HK-2 (cell line): ENCODE data around the gene COL8A1.
A peak's percentile ranks its signal among the peaks of the same experiment; 100 is the strongest.
"Not testable (repeated sequence)": the region's sequence is repeated elsewhere in the genome, so short reads cannot be mapped to it uniquely, and the experiment has no call there.

Experiments used
- DNase-seq: peaks from one replicate; pipeline ENCODE4 v3.0.0-alpha.2; 2018; ENCODE audit not compliant: unreplicated experiment

Gene COL8A1

GRCh38 chr3:99708207-99708745, 69.9 kb downstream of the COL8A1 start:
- no peak for DNase-seq

DNA sequence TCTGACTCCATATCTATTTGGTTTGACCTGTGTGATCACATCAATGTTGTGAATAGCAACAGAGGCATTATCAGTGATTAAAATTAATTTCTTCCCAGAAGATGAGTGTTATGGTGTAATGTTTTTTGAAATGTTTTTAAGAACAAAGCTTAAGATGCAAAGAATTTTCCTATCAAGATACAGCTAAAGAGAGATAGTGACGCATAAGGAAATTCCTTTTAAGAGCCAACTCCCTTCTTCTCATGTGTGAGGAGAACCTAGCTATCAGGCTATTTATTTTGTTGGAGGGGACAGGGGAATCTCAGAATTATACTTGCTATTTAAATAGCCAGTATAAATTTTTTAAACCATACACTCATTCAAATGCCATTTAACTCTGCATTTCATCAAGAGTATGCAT, 71.3 kb downstream of the COL8A1 start:
- DNase-seq = no peak

GRCh38 chr3:99710094-99710493, 71.7 kb downstream of the COL8A1 start:
- DNase-seq = no peak

- DNase-seq = no peak
Observed at GRCh38 chr3:99711351-99711750, 73.0 kb downstream of the COL8A1 start.

GRCh38 chr3:99712291-99712954, 74.0 kb downstream of the COL8A1 start:
- DNase-seq = no peak

- no peak for DNase-seq
Observed at GRCh38 chr3:99713440-99713839, 75.0 kb downstream of the COL8A1 start.

- no peak for DNase-seq
Observed at GRCh38 chr3:99714146-99714545, 75.8 kb downstream of the COL8A1 start.

GRCh38 chr3:99714575-99714974, 76.2 kb downstream of the COL8A1 start:
- DNase-seq = no peak

DNA sequence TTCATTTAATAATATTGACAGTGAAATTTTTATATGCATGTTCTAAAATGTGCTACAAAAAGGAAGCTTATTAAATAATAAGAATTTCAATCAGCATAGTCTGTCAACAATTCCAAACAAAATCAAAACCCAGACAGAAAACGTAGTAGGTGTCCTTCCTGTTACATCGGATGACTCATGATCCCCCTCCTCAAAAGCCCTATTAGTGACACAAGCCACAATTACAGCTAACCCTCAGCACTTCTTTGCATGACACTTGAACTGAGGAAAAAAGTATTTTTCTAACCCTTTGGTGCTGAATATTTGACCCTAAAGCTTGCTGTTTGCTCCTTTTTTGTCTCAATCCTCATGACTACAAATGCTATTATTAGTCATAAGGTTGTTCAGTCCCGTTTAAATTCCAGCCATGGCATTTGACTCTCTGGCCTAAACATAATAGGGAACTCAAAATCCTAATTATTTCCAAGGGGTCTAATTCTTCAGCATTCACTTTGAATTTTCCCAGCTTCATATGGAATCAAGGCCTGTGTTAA, 78.1 kb downstream of the COL8A1 start:
- no peak for DNase-seq

DNA sequence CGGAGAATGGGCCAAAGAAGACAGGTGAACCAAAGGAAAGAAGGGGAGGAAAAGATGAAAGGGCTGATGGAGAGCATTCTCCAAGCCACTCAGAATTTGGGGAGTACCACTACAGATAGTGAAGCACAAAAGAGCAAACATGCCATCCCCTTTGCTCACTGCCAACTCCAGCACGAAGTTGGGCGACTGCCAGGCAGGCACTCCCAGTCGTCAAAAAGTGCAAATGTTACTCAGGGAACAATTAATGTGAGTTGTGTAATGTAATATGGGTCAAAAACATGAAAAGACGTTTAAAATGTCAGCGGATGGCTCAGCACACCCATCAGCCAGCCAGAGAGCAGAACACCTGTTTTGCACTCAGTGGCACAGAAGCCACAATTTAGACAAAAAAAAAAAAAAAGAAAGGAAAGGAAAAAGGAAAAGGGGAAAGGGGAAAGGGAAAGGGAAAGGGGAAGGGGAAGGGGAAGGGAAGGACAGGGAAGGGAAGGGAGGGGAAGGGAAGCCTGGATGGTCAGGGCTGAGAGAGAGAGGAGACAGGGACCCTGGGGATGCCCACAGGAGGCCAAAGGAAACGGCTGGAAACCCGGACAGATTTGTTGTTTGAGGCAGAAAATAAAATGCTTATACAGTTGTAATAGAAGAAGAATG, 82.7 kb downstream of the COL8A1 start:
- DNase-seq = no peak

GRCh38 chr3:99721633-99722007, 83.2 kb downstream of the COL8A1 start:
- no peak for DNase-seq

DNA sequence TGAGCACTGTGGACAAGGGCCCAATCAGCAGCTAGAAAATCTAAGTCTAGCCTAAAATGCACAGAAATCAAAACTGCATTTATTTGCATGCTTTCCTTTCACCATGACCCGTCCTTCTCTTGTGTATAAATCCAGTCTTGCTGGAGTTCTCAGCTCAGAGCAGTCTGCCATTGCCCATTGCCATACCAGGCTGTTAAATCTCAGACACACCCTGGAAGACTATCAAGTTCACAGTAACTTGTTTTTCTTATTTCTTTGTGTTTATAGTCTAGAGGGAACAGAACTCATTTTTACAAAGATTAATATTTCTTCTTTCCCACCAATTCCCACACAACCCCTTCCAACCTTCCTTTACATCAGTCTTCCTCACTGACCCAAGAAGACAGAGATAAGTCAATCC, 85.9 kb downstream of the COL8A1 start:
- DNase-seq = no peak

DNA sequence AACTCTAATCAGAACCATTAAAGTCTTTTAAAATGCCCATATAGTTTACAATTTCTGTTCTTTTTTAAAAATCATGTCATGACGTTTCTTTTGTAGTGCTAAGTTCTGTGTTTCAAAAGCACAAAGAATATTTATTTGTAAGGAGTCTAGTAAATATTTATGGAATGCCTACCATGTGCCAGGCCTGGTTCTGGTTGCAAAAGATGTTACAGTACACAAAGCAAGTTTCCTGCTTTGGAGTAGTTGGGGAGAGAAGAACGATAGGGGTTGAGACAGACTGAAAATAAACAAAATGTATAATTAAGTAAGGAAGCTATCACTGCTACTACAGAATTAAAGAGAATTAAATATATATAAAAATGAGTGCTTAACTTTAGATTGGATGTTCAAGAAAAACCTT, 92.5 kb downstream of the COL8A1 start:
- DNase-seq = no peak

GRCh38 chr3:99731499-99731898, 93.1 kb downstream of the COL8A1 start:
- DNase-seq = no peak

DNA sequence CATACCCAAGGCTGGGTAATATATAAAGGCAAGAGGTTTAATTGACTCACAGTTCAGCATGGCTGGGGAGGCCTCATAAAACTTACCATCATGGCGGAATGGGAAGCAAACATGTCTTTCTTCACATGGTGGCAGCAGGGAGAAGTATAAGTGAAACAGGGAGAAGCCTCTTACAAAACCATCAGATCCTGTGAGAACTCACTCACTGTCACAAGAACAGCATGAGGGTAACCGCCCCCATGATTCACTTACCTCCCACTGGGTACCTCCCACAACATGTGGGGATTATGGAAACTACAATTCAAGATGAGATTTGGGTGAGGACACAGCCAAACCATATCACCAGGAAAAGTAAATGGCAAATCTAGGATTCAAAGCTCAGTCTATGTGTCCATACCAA, 102.0 kb downstream of the COL8A1 start:
- not testable (repeated sequence) for DNase-seq

GRCh38 chr3:99741588-99741987, 103.2 kb downstream of the COL8A1 start:
- no peak for DNase-seq

DNA sequence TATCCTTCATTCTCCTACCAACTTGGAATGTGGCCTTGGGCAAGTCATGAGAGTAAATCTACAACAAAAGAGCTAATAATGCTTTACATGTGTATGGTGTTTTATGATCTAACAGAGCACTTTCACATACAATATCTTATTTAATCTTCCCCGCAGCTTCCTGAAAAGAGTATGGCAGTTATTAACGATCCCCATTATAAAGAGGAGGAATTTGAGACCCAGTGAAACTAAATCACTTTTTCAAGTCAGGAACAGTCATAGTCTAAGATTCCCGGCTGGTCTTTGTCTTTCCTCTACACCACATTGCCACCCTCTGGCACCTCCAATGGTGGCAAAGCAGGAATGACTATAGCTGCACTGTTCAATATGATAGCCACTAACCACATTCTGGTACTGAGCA, 109.5 kb downstream of the COL8A1 start:
- DNase-seq = peak; percentile 22

DNA sequence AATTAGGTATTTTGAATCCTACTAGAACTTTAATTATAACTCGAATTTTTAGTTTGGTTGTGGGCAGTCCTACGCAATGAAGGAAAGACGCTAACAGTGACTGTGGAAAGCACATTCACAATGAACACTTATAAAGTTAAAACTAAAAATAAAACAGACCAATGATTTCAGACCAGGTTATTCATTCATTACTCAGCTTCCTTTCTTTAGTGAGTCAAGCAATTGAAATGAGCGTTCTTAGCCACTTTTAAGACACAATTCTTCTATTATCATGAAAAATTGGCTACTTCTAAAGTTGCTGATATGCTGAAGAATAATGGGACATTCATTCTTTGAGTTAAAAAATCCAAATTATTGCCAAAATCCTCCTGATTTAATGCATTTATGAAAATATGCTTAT, 113.3 kb downstream of the COL8A1 start:
- DNase-seq = no peak

DNA sequence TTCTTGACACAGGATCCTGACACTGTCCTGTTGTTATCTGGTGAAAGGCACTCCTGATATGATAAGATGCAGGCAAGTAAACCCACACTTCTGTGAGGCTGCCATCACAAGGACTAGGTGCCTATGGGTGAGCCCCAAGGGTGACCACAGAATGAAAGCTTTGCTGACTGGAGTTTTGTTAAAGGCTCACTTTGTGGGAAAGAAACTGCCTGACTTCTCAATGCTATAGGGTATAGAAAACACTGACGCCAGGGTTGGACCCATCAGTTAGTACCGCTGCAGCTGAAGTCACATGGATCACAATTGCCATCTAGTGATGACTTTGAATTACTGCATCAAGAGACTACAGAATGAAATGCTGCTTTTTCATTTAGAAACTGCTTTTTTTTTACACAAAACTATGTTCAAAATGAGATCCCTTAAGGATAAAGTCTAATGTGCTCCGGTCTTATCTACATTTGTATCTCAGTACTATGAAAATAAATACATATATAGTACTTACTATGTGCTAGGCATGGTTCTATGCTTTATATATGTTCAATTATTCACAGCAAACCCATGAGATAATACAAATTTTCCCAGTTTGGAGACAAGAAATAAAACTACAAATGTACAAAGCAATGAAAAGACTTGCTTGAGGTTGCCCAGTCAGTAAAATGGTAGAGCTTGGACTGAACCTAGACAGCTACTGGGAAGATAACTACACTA, 115.0 kb downstream of the COL8A1 start:
- peak; percentile 45 for DNase-seq

- no peak for DNase-seq
Observed at GRCh38 chr3:99755831-99756230, 117.4 kb downstream of the COL8A1 start.

GRCh38 chr3:99757966-99758365, 119.6 kb downstream of the COL8A1 start:
- DNase-seq = no peak

- no peak for DNase-seq
Observed at GRCh38 chr3:99758502-99759177, 120.2 kb downstream of the COL8A1 start.
